ENCODE data around the gene NMT1.

- TF ChIP-seq TAF1 (IDR thresholded peaks at IDR 0.05; ENCODE audit: low read depth): no peak
- no peak for TF ChIP-seq REST (IDR thresholded peaks at IDR 0.05; ENCODE audit: low read depth)
- no peak for TF ChIP-seq RAD21 (IDR thresholded peaks at IDR 0.05; ENCODE audit: low read depth)
- no peak for TF ChIP-seq EP300 (IDR thresholded peaks at IDR 0.05; ENCODE audit: borderline replicate concordance)
- TF ChIP-seq USF1 (IDR thresholded peaks at IDR 0.05): no peak
- no peak for TF ChIP-seq EGR1 (IDR thresholded peaks at IDR 0.05)
- no peak for TF ChIP-seq TEAD4 (IDR thresholded peaks at IDR 0.05)
- TF ChIP-seq FOXM1 (IDR thresholded peaks at IDR 0.05; ENCODE audit: borderline replicate concordance, low read depth): no peak
- no peak for TF ChIP-seq TCF12 (IDR thresholded peaks at IDR 0.05; ENCODE audit: low read depth)
Measured at GRCh38 chr17:45138911-45139532, 77.9 kb downstream of the NMT1 start.
